WERI-Rb-1 (cell line): ENCODE results near the gene DBH.

Experiments
- DNase-seq: peaks from one replicate; pipeline ENCODE4 v3.0.0-alpha.2; 2020
- H3K27ac ChIP-seq: fragments of 250-450 bp; sonication (Bioruptor Pico); 2 replicates; pipeline ENCODE4 v1.5.1; 2020; ENCODE audit warnings: mild to moderate bottlenecking, moderate library complexity
- H3K27me3 ChIP-seq: fragments of 250-450 bp; sonication (Bioruptor Pico); 2 replicates; pipeline ENCODE4 v1.5.1; 2021; ENCODE audit warnings: mild to moderate bottlenecking, low read depth, moderate library complexity; ENCODE audit not compliant: insufficient read depth, severe bottlenecking
- H3K36me3 ChIP-seq: fragments of 250-450 bp; sonication (Bioruptor Pico); 2 replicates; pipeline ENCODE4 v1.5.1; 2020; ENCODE audit warnings: mild to moderate bottlenecking, moderate library complexity
- H3K4me3 ChIP-seq: 2 replicates; pipeline ENCODE4 v1.5.1; 2011; ENCODE audit warnings: low read depth, mild to moderate bottlenecking, control low read depth, low read length
- H3K9me3 ChIP-seq: fragments of 250-450 bp; sonication (Bioruptor Pico); 2 replicates; pipeline ENCODE4 v1.5.1; 2021; ENCODE audit warnings: mild to moderate bottlenecking, moderate library complexity; ENCODE audit not compliant: severe bottlenecking
- CTCF ChIP-seq: IDR thresholded peaks from 2 replicates; pipeline ENCODE4 v1.5.1; 2011; ENCODE audit warnings: low read depth, mild to moderate bottlenecking, control low read depth, inconsistent platforms, low read length

The DBH gene

GRCh38 chr9:133595910-133596309, 40.3 kb upstream of the DBH start:
- H3K27me3 ChIP-seq, result no peaks in the 10 kb centered on the region
- no peak for TF ChIP-seq CTCF
- no peak for DNase-seq

GRCh38 chr9:133597316-133597957, 38.7 kb upstream of the DBH start:
- TF ChIP-seq CTCF, result no peak
- Histone ChIP-seq H3K36me3 (no peaks in the 10 kb centered on the region), H3K4me3 (no peak overlapping the region), H3K27me3 (no peaks in the 10 kb centered on the region), H3K27ac (no peak overlapping the region), H3K9me3 (peaks cover 2% of the 10 kb centered on the region)
- DNase-seq, result no peak

More at GRCh38 chr9:133595910-133596309, 40.3 kb upstream of the DBH start:
- H3K36me3 ChIP-seq, result no peaks in the 10 kb centered on the region
- no peak overlapping the region for H3K4me3 ChIP-seq
- H3K9me3 ChIP-seq, result peaks cover 2% of the 10 kb centered on the region
- no peak overlapping the region for H3K27ac ChIP-seq

GRCh38 chr9:133598978-133599377, 37.2 kb upstream of the DBH start:
- H3K27ac ChIP-seq, result no peak overlapping the region
- H3K9me3 ChIP-seq, result peaks cover 2% of the 10 kb centered on the region
- no peaks in the 10 kb centered on the region for H3K27me3 ChIP-seq
- H3K36me3 ChIP-seq, result no peaks in the 10 kb centered on the region
- H3K4me3 ChIP-seq, result no peak overlapping the region
- no peak for DNase-seq
- no peak for TF ChIP-seq CTCF

- no peak for DNase-seq
- Histone ChIP-seq H3K36me3 (peaks cover under 1% of the 10 kb centered on the region; the same call in 1 of the 2 replicates), H3K4me3 (no peak overlapping the region), H3K27me3 (no peaks in the 10 kb centered on the region), H3K9me3 (peaks cover 2% of the 10 kb centered on the region), H3K27ac (no peak overlapping the region)
- TF ChIP-seq CTCF, result no peak
Measured at GRCh38 chr9:133599470-133600173, 36.5 kb upstream of the DBH start.

- H3K27ac ChIP-seq, result no peak overlapping the region
- DNase-seq, result no peak
- TF ChIP-seq CTCF, result no peak
Measured at GRCh38 chr9:133600739-133601138, 35.4 kb upstream of the DBH start.

More at GRCh38 chr9:133600739-133601138, 35.4 kb upstream of the DBH start:
- H3K4me3 ChIP-seq, result no peak overlapping the region
- H3K27me3 ChIP-seq, result no peaks in the 10 kb centered on the region
- peaks cover 3% of the 10 kb centered on the region; the same call in 1 of the 2 replicates for H3K36me3 ChIP-seq
- H3K9me3 ChIP-seq, result peaks cover 2% of the 10 kb centered on the region
